Mammary epithelial cell (primary cell): Measurements from ENCODE around the gene ZBTB5.

Experiments
- CTCF ChIP-seq, 2 donors: IDR thresholded peaks in 1 of 2; conservative IDR thresholded peaks in 1 of 2; 2 replicates each; pipeline ENCODE4 v1.5.1; 2011 to 2012; ENCODE audit warnings: inconsistent platforms in 2 of 2, low read length in 2 of 2, mild to moderate bottlenecking in 2 of 2, control low read depth in 1 of 2, low read depth in 1 of 2; ENCODE audit not compliant: insufficient read depth in 1 of 2; ENCODE audit errors: extremely low read depth in 1 of 2
- EZH2 ChIP-seq: IDR thresholded peaks from 2 replicates; pipeline ENCODE4 v1.6.1; 2012; ENCODE audit warnings: low read length, inconsistent platforms, borderline replicate concordance

GRCh38 chr9:37420271-37421215 is 44.7 kb downstream of the ZBTB5 start:
- TF ChIP-seq CTCF (conservative IDR thresholded peaks at IDR 0.05 in 1 of 2, IDR thresholded peaks at IDR 0.05 in 1 of 2; ENCODE audit: extremely low read depth in 1 of 2, insufficient read depth in 1 of 2, low read depth in 1 of 2, low read length in 2 of 2) (no peak), EZH2 (no peak)
